HG03354 (cell line): ENCODE measurements around the gene RIMBP2.
"Not testable (repeated sequence)": the region's sequence is repeated elsewhere in the genome, so short reads cannot be mapped to it uniquely, and the experiment has no call there.

ENCODE experiments used
- ATAC-seq: cut with Tn5 transposase; IDR thresholded peaks from one replicate; pipeline ENCODE4 v1.9.1; 2021; ENCODE audit warnings: mild to moderate bottlenecking; ENCODE audit not compliant: unreplicated experiment, poor library complexity, severe bottlenecking

Gene RIMBP2

GRCh38 chr12:130613131-130613530 is 103.0 kb downstream of the RIMBP2 start:
- ATAC-seq = no peak

DNA sequence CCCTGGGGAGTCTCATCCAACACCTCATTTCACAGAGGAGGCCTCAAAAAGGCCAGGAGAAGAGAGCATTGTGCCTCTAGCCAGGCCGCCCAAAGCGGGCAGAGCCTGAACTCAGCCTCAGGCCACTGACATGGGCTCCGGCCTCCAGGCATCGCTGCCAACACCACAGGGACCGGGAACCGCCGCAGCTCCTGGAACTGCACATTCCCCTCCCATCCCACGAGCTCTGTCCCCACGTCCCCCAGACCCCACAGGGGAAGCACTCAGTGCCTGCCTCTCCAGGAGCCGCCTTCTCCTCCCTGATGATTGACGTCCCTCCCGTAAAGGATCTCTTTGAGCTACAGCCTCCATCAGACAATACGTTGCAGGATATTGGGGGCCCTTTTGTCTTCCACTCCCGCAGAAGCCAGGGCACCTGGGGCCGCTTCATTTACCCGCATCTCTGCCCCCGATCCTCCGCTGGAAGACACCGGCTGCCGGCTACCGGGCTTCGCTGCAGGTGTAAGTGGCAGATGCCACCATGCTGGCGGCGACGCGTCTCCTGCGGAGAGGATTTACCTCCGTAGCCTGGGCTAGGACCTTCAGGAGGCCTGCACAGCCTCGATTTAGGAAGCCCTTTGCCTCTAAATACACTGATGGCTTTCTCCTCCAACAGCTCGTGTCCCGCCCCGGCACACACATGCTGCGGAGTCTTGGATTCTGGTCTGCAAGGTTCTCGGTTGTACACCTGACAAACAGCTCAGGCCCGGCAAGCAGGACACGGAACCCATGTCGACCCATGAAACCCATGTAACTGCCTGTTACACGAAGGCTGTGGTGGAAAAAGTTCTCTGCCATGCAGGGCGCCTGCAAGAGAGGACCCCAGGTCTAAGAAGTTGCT is 104.8 kb downstream of the RIMBP2 start:
- ATAC-seq = no peak

- no peak for ATAC-seq
Observed at GRCh38 chr12:130609966-130610365, 106.1 kb downstream of the RIMBP2 start.

- ATAC-seq = no peak
Observed at GRCh38 chr12:130608831-130609230, 107.3 kb downstream of the RIMBP2 start.

DNA sequence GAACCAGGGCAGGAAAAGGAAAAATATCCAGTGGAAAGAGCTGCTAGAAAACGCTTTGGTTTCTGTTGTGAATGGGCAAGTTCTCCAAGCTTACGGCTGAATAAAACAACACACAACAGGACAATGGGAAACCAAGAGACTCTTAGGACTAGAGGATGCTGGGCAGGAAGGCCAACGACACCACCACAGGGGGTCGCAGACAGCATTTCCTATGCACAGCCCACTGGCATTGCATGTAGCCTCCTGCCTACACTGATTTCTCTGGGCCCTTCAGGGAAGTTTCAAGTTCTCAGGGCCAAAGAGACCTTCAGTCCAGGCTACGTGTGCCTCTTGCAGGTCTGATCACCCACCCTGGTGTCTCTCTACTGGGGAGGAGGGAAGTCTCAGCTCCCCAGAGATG is 108.0 kb downstream of the RIMBP2 start:
- ATAC-seq = no peak

DNA sequence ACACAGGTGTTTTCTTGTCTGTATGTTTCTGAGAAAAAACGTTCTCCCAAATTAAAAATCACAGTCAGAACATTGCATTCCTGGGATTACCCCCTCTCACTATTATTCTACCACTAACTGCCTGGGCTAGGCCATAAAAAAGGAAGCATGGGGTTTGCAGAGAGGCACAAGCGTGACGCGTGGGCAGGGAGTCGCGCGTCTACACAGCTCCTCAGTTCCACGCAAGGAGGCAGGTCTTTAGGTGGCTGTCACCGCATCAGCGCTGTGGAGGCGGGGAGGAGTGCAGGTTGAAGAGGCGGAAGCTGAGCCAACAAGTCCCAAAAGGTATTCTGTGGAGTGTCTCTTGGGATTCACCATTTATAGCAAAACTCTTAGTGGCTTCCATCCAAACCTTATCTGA is 109.9 kb downstream of the RIMBP2 start:
- no peak for ATAC-seq

GRCh38 chr12:130603396-130603965 is 112.6 kb downstream of the RIMBP2 start:
- no peak for ATAC-seq

DNA sequence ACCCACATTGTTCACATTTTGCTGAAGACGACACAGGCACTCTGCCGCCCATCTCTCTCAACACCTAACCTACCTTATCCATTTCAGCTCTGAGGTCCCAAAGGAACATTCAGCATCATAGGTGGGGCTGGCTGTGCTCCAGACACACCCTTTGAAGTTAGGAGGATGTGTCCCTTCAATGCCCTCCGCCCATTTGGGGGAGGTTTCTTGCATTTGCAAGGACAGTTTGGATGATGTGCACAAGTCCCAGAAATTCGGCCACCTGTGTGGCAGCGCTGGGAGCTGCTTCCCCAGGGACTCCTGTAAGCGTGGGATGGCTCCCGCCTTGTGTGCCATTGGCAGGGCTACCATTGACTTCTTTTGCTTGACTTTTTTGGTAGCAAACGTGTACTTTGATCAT is 113.8 kb downstream of the RIMBP2 start:
- ATAC-seq = no peak

DNA sequence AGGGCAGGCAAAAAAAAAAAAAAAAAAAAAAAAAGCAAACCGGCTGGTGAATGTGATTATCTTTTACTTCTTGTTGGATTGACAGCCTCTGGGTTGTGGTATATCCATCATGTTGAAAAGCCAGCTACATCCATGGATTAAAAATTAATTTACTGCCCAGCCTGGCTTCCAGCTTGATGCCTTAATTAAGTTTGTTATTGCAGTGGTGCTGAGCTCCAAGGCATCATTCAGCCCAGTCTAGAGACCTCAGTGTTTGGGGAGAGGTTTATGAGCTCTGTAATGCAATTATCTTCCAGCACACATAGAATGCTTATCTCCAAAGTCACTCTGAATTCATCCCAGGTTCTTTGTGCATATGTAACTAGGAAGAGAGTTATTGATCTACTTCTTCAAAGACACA is 114.8 kb downstream of the RIMBP2 start:
- no peak for ATAC-seq

- ATAC-seq = no peak
Observed at GRCh38 chr12:130596241-130596640, 119.9 kb downstream of the RIMBP2 start.

- ATAC-seq = no peak
Observed at GRCh38 chr12:130595566-130595965, 120.5 kb downstream of the RIMBP2 start.

- ATAC-seq = no peak
Observed at GRCh38 chr12:130593056-130593455, 123.0 kb downstream of the RIMBP2 start.

- no peak for ATAC-seq
Observed at GRCh38 chr12:130592641-130593040, 123.5 kb downstream of the RIMBP2 start.

GRCh38 chr12:130591736-130592135 is 124.4 kb downstream of the RIMBP2 start:
- no peak for ATAC-seq

DNA sequence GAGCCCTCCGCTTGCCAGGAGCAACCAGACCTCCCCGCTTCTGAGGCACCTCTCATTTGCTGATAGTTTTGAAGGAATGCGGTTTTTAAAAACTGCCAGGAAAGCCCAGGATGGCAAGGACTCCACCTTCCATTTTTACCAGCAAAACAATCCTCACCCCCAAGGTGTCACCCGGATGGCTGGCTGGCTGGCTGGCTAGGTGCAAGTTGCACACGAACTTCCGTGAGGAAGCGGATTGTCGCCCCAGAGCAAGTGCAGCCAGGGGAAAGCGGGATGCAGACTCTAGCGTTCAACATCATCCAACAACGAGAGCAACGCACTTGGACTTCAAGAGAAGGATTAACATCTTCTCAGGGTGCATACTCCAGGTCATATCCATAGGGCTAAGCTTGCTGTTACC is 125.4 kb downstream of the RIMBP2 start:
- ATAC-seq = no peak

GRCh38 chr12:130589540-130590317 is 126.4 kb downstream of the RIMBP2 start:
- ATAC-seq = no peak

DNA sequence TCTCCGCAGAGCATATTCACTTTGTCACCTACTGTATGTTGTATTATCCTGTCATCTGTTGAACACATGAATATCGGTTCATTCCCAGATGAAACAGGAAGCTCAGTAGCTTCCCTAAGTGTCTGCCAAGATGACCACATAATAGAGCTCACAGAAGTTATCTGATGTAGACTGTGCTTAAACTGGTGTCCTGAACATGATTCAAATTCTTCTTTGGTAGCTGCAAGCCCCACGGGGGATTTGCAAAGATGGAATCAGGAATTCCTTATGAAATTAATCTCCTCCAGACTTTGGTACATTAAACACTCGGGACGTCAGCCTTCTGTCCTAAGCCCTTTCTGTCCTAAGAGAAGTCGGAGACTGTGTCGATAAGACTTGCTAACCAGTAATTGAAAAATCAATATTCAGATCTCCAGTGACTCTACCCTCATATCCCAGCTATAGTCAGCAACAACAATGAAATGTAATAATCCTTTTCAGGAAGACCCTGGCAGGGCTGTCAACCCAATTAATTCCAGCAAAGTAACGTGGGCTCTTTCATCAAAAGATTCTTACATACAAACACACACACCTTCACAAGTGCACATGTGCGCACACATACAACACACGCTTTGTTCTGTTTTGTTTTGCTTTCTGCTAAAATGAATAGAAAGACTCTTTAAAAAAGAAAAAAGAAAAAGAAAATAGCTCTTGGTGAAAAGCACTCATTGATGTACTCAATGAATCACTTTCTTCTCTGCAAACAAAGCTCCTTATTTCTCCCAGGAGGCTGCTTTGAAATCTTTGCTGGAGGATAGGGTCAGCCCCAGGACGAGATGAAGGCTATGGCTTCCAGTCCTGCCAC is 127.2 kb downstream of the RIMBP2 start:
- no peak for ATAC-seq

DNA sequence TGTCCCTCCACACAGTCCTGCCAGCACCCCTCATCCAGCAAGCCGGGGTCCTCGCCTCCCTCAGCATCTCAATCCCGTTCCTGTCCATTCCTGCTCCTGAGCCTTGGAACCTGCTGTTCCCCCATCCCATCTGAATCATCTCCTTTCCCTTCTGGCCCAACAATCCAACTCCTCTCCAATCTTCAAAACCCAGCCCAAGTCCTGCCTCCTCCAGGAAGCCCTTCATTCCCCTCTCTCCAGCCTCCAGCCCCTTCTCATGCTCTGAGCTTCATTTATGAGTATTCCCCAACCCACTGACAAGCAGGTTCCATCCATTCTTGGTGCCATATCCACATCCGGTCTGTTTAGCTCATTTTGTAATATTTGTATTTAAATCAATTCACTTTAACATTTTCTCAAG is 128.1 kb downstream of the RIMBP2 start:
- no peak for ATAC-seq

- not testable (repeated sequence) for ATAC-seq
Observed at GRCh38 chr12:130584475-130584874, 131.6 kb downstream of the RIMBP2 start.

GRCh38 chr12:130583800-130584199 is 132.3 kb downstream of the RIMBP2 start:
- ATAC-seq = no peak
